Lower lobe of right lung (tissue), 2 donors: ENCODE results near the gene ZNF277. TPM values are rescaled to one million over a fixed set of nuclear protein-coding genes. Genes with fewer than 3 reads are reported as not detected.

ENCODE experiments used
- ATAC-seq, 2 donors: fragments of 200-7000 bp; cut with Tn5 transposase; one replicate each; pipeline ENCODE4 v1.9.1; 2020 to 2022; ENCODE audit warnings: mild to moderate bottlenecking in 2 of 2, moderate library complexity in 2 of 2
- DNase-seq: peaks from one replicate; pipeline ENCODE4 v3.0.0-alpha.2; 2020
- H3K27ac ChIP-seq: fragments of 200-600 bp; one replicate; pipeline ENCODE4 v1.8.0; 2022
- H3K27me3 ChIP-seq: fragments of 200-600 bp; one replicate; pipeline ENCODE4 v1.8.0; 2022; ENCODE audit warnings: low read depth
- H3K36me3 ChIP-seq: fragments of 200-600 bp; one replicate; pipeline ENCODE4 v1.8.0; 2022; ENCODE audit warnings: mild to moderate bottlenecking
- H3K4me1 ChIP-seq: fragments of 200-600 bp; one replicate; pipeline ENCODE4 v1.8.0; 2022
- H3K4me3 ChIP-seq: fragments of 200-600 bp; one replicate; pipeline ENCODE4 v1.8.0; 2022; ENCODE audit warnings: mild to moderate bottlenecking
- H3K9me3 ChIP-seq: fragments of 200-600 bp; one replicate; pipeline ENCODE4 v1.8.0; 2022
- CTCF ChIP-seq: fragments of 200-600 bp; IDR thresholded peaks from one replicate; pipeline ENCODE4 v1.8.0; 2022; ENCODE audit warnings: antibody characterized with exemption, mild to moderate bottlenecking
- intact Hi-C: fragments of 100-400 bp; cut with DNase I; formaldehyde crosslinking; loops from one replicate; pipeline ENCODE4 v1.11.0; 2022
- total RNA-seq: library from RNA; stranded (reverse); fragmentation: NEBNext Ultra II Directional; extraction: Animal tissue kit (Norgen Biotek cat#: 25700); gene quantifications from one replicate; pipeline ENCODE4 v1.2.1, GENCODE V29; 2021
- donor health status: DM: no; HTN: yes; CAD: no; lungs with severe emphysema.

Gene ZNF277
- total RNA-seq, 1 donor from 2014 or later = 33.3 TPM

- H3K27ac ChIP-seq = no peak overlapping the region
- no peak for ATAC-seq
- DNase-seq = no peak
- TF ChIP-seq CTCF = no peak
- no peaks in the 10 kb centered on the region for H3K27me3 ChIP-seq
- no peaks in the 10 kb centered on the region for H3K4me1 ChIP-seq
- no peak overlapping the region for H3K4me3 ChIP-seq
- intact Hi-C loops = no loop called here
- H3K36me3 ChIP-seq = peaks cover 8% of the 10 kb centered on the region
- H3K9me3 ChIP-seq = no peaks in the 10 kb centered on the region
These were observed 77.0 kb downstream of the ZNF277 start for GRCh38 chr7:112283382-112283910.

- DNase-seq = no peak
- no peak for TF ChIP-seq CTCF
- intact Hi-C loops = no loop called here
- Histone ChIP-seq H3K9me3 (no peaks in the 10 kb centered on the region), H3K4me1 (no peaks in the 10 kb centered on the region), H3K27me3 (no peaks in the 10 kb centered on the region), H3K27ac (no peak overlapping the region), H3K36me3 (peaks cover 10% of the 10 kb centered on the region), H3K4me3 (no peak overlapping the region)
- no peak for ATAC-seq
These were observed 80.0 kb downstream of the ZNF277 start for GRCh38 chr7:112286250-112287086.

GRCh38 chr7:112288301-112288700, 81.8 kb downstream of the ZNF277 start:
- Histone ChIP-seq H3K9me3 (no peaks in the 10 kb centered on the region), H3K4me3 (no peak overlapping the region), H3K27me3 (no peaks in the 10 kb centered on the region), H3K4me1 (no peaks in the 10 kb centered on the region), H3K36me3 (peaks cover 10% of the 10 kb centered on the region), H3K27ac (no peak overlapping the region)
- DNase-seq = no peak
- intact Hi-C loops = no loop called here
- ATAC-seq = no peak
- no peak for TF ChIP-seq CTCF

- peaks cover 10% of the 10 kb centered on the region for H3K36me3 ChIP-seq
- ATAC-seq (no peak), DNase-seq (no peak)
- no peaks in the 10 kb centered on the region for H3K4me1 ChIP-seq
- no peak overlapping the region for H3K4me3 ChIP-seq
- no peak overlapping the region for H3K27ac ChIP-seq
- H3K9me3 ChIP-seq = no peaks in the 10 kb centered on the region
- TF ChIP-seq CTCF = no peak
- no peaks in the 10 kb centered on the region for H3K27me3 ChIP-seq
- intact Hi-C loops = no loop called here
These were observed 83.6 kb downstream of the ZNF277 start for GRCh38 chr7:112290065-112290464.

GRCh38 chr7:112292162-112292561, 85.7 kb downstream of the ZNF277 start:
- intact Hi-C loops = no loop called here
- no peak for TF ChIP-seq CTCF
- H3K4me3 ChIP-seq = no peak overlapping the region
- no peak overlapping the region for H3K27ac ChIP-seq
- ATAC-seq = no peak
- H3K9me3 ChIP-seq = no peaks in the 10 kb centered on the region
- peaks cover 10% of the 10 kb centered on the region for H3K36me3 ChIP-seq
- no peaks in the 10 kb centered on the region for H3K4me1 ChIP-seq
- no peaks in the 10 kb centered on the region for H3K27me3 ChIP-seq
- DNase-seq = no peak
